ENCODE data around the gene IFT81. TPM values are rescaled to one million over a fixed set of nuclear protein-coding genes. Genes with fewer than 3 reads are reported as not detected.

IFT81 gene
- total RNA-seq, 1 experiment from 2014 or later, result 8.5 TPM

- ChIA-PET CTCF (interaction anchor here (1.1 kb wide), 2 partner anchors 32 to 83 kb away, joined by 3 to 5 read pairs; no protein-coding TSS in a partner anchor), POLR2A (interaction anchor here (0.6 to 1.2 kb wide), 6 partner anchors 9 to 236 kb away, joined by 3 to 4 read pairs (median 3); no protein-coding TSS in a partner anchor)
- intact Hi-C loops (cut with micrococcal nuclease), result no loop called here
- Mint-ChIP-seq H3K36me3 (ENCODE audit: insufficient read depth, unreplicated experiment) (peaks cover 6% of the 10 kb centered on the region), H3K9me3 (ENCODE audit: unreplicated experiment) (no peaks in the 10 kb centered on the region), H3K27ac (ENCODE audit: low read depth, unreplicated experiment) (no peak overlapping the region), H3K4me3 (ENCODE audit: unreplicated experiment) (no peak overlapping the region), H3K4me1 (ENCODE audit: insufficient read depth, unreplicated experiment) (no peaks in the 10 kb centered on the region), H3K27me3 (ENCODE audit: insufficient read depth, unreplicated experiment) (no peaks in the 10 kb centered on the region)
- no TSS peak for BruUV-seq (replicated peaks)
- no peak for DNase-seq (ENCODE audit: unreplicated experiment)
- TF ChIP-seq CTCF (IDR thresholded peaks at IDR 0.05; ENCODE audit: unreplicated experiment), result no peak
These were observed 132.7 kb downstream of the IFT81 start for GRCh38 chr12:110256780-110257431.

GRCh38 chr12:110258466-110258865 is 134.3 kb downstream of the IFT81 start:
- H3K36me3 Mint-ChIP-seq (ENCODE audit: insufficient read depth, unreplicated experiment), result no peaks in the 10 kb centered on the region
- no peak overlapping the region for H3K27ac Mint-ChIP-seq (ENCODE audit: low read depth, unreplicated experiment)
- ChIA-PET POLR2A (interaction anchor here (1.1 to 2.4 kb wide), 2 partner anchors 10 to 34 kb away, joined by 3 to 9 read pairs; no protein-coding TSS in a partner anchor), CTCF (interaction anchor here (1.1 kb wide), 1 partner anchor 10 kb away, joined by 3 read pairs; no protein-coding TSS in a partner anchor)
- H3K9me3 Mint-ChIP-seq (ENCODE audit: unreplicated experiment), result no peaks in the 10 kb centered on the region
- DNase-seq (ENCODE audit: unreplicated experiment), result no peak
- H3K4me1 Mint-ChIP-seq (ENCODE audit: insufficient read depth, unreplicated experiment), result peaks cover 10% of the 10 kb centered on the region
- TF ChIP-seq CTCF (IDR thresholded peaks at IDR 0.05; ENCODE audit: unreplicated experiment), result no peak
- no peaks in the 10 kb centered on the region for H3K27me3 Mint-ChIP-seq (ENCODE audit: insufficient read depth, unreplicated experiment)
- no peak overlapping the region for H3K4me3 Mint-ChIP-seq (ENCODE audit: unreplicated experiment)
- intact Hi-C loops (cut with micrococcal nuclease), result no loop called here
- no TSS peak for BruUV-seq (replicated peaks)

- ChIA-PET POLR2A (interaction anchor here (0.6 to 2.1 kb wide), 3 partner anchors 14 to 68 kb away, joined by 3 to 9 read pairs (median 3); no protein-coding TSS in a partner anchor), CTCF (no interaction called here)
- no peak overlapping the region for H3K27ac Mint-ChIP-seq (ENCODE audit: low read depth, unreplicated experiment)
- intact Hi-C loops (cut with micrococcal nuclease), result no loop called here
- H3K9me3 Mint-ChIP-seq (ENCODE audit: unreplicated experiment), result no peaks in the 10 kb centered on the region
- H3K4me1 Mint-ChIP-seq (ENCODE audit: insufficient read depth, unreplicated experiment), result peaks cover 18% of the 10 kb centered on the region
- no peaks in the 10 kb centered on the region for H3K27me3 Mint-ChIP-seq (ENCODE audit: insufficient read depth, unreplicated experiment)
- no peak overlapping the region for H3K4me3 Mint-ChIP-seq (ENCODE audit: unreplicated experiment)
- TF ChIP-seq CTCF (IDR thresholded peaks at IDR 0.05; ENCODE audit: unreplicated experiment), result no peak
- peaks cover 6% of the 10 kb centered on the region for H3K36me3 Mint-ChIP-seq (ENCODE audit: insufficient read depth, unreplicated experiment)
- DNase-seq (ENCODE audit: unreplicated experiment), result peak; percentile 88
- BruUV-seq (replicated peaks), result no TSS peak
These were observed 138.6 kb downstream of the IFT81 start for GRCh38 chr12:110262442-110263388.
